ENCODE results near the gene MERTK. TPM values are rescaled to one million over a fixed set of nuclear protein-coding genes. Genes with fewer than 3 reads are reported as not detected.

The MERTK gene
- total and polyA plus RNA-seq, 2 of the 8 experiments (the other 6 are each of a cell fraction or from before 2014, with no cell fraction given): 6.5 to 7.0 TPM

- TF ChIP-seq RBBP5 (IDR thresholded peaks at IDR 0.05; ENCODE audit: borderline replicate concordance, low read depth, low read length) (no peak), POLR2A (IDR thresholded peaks at IDR 0.05; ENCODE audit: control extremely low read depth in 1 of 2, low read depth in 2 of 2, low read length in 2 of 2) (no peak), TCF12 (IDR thresholded peaks at IDR 0.05; ENCODE audit: low read depth, low read length) (no peak)
Observed at GRCh38 chr2:112021290-112021689, 122.9 kb downstream of the MERTK start (continued).

All from H1 (cell line).